Thymus (tissue), 11 donors: Measurements from ENCODE around the gene GNRH2. TPM values are rescaled to one million over a fixed set of nuclear protein-coding genes. Genes with fewer than 3 reads are reported as not detected.
"Not testable (repeated sequence)": the region's sequence is repeated elsewhere in the genome, so short reads cannot be mapped to it uniquely, and the experiment has no call there.

Experiments used
- DNase-seq, 9 donors: peaks; one replicate each; pipeline ENCODE4 v3.0.0-alpha.2; 2013; ENCODE audit warnings: low spot score in 9 of 9, low read depth in 6 of 9, missing footprints in 1 of 9
- H3K27ac ChIP-seq, 2 donors: one replicate each; pipeline ENCODE4 v1.5.1; 2013; ENCODE audit warnings: control low read depth in 1 of 2, low read depth in 1 of 2, low read length in 1 of 2, mild to moderate bottlenecking in 1 of 2, moderate library complexity in 1 of 2
- H3K27me3 ChIP-seq, 2 donors: one replicate each; pipeline ENCODE4 v1.5.1; 2013; ENCODE audit warnings: low read length in 1 of 2; ENCODE audit not compliant: control insufficient read depth in 2 of 2, insufficient read depth in 1 of 2
- H3K36me3 ChIP-seq, 2 donors: one replicate each; pipeline ENCODE4 v1.5.1; 2013; ENCODE audit warnings: low read length in 1 of 2, mild to moderate bottlenecking in 1 of 2, moderate library complexity in 1 of 2; ENCODE audit not compliant: control insufficient read depth in 2 of 2, insufficient read depth in 2 of 2
- H3K4me1 ChIP-seq, 2 donors: one replicate each; pipeline ENCODE4 v1.5.1; 2013; ENCODE audit warnings: low read length in 2 of 2; ENCODE audit not compliant: control insufficient read depth in 2 of 2, insufficient read depth in 2 of 2
- H3K4me3 ChIP-seq, 2 donors: one replicate each; pipeline ENCODE4 v1.5.1; 2013; ENCODE audit warnings: low read length in 2 of 2, control low read depth in 1 of 2, mild to moderate bottlenecking in 1 of 2
- H3K9me3 ChIP-seq, 2 donors: one replicate each; pipeline ENCODE4 v1.5.1; 2013; ENCODE audit warnings: low read length in 1 of 2, mild to moderate bottlenecking in 1 of 2; ENCODE audit not compliant: control insufficient read depth in 2 of 2, insufficient read depth in 1 of 2
- whole genome bisulfite sequencing: extraction: QIAGEN DNeasy Blood & Tissue Kit; methylation state at CpG from one replicate; pipeline ENCODE4 v1.1.7; 2013; 5-methylcytosine and 5-hydroxymethylcytosine counted together
- polyA plus RNA-seq: library from polyadenylated mRNA; stranded (reverse); fragments of 200-250 nt; gene quantifications from one replicate; pipeline ENCODE4 v1.2.3, GENCODE V29; 2013
- total RNA-seq: library from RNA; stranded (reverse); fragments of 120-200 nt; gene quantifications from one replicate; pipeline ENCODE4 v1.2.4, GENCODE V29; 2013
- donor health status: healthy.

The GNRH2 gene
- total and polyA plus RNA-seq, 2 donors: 0.14 to 0.66 TPM

DNA sequence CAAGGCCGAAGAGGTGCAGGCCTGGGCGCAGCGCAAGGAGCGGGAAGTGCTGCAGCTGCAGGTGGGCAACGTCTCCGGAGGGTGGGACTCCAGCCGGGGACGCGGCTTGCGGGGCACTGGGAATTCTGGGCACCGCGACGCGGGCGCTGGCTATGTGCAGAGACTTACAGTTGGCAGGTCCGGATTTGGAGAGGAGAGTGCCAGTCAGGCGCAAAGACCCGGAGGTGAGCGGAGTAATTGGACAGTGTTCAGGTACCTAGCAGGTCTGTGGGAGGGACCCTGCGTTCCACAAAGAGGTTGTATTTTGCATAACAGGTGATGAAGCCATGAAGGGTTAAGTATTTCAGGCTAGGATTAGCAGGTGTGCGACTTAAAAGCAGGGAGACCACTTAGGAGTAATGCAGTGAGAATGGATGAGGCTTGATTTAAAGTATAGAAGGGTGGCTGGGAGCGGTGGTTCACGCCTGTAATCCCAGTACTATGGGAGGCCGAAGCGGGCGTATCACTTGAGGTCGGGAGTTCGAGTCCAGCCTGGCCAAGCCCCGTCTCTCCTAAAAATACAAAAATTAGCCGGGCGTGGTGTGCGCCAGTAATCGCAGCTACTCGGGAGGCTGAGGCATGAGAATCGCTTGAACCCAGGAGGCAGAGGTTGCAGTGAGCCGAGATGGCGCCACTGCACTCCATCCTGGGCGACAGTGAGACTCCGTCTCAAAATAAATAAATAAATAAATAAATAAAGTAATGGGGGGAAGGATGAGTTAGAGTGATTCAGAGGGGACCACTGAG, 3.4 kb downstream of the GNRH2 start:
- Histone ChIP-seq H3K4me3 (peak overlapping the region; percentile 76 to 78), H3K27ac (peak overlapping the region in 1 of 2 donors; percentile 79), H3K36me3 (peaks cover 24 to 29% of the 10 kb centered on the region in 2 donors), H3K27me3 (no peaks in the 10 kb centered on the region), H3K4me1 (peaks cover 10 to 18% of the 10 kb centered on the region in 2 donors), H3K9me3 (no peaks in the 10 kb centered on the region)
- peak in 2 of 9 donors; percentile 5 to 11 for DNase-seq
- 51% methylated on average over 39 of the region's 39 CpGs for WGBS

- WGBS: 94% methylated on average over 14 of the region's 14 CpGs
- no peak for DNase-seq
- H3K27ac ChIP-seq: no peak overlapping the region
- H3K9me3 ChIP-seq: no peaks in the 10 kb centered on the region
- H3K36me3 ChIP-seq: peaks cover 23 to 24% of the 10 kb centered on the region in 2 donors
- peaks cover 10 to 18% of the 10 kb centered on the region in 2 donors for H3K4me1 ChIP-seq
- H3K4me3 ChIP-seq: no peak overlapping the region
- no peaks in the 10 kb centered on the region for H3K27me3 ChIP-seq
Observed at GRCh38 chr20:3047486-3048419, 4.3 kb downstream of the GNRH2 start.

GRCh38 chr20:3051385-3052019, 8.1 kb downstream of the GNRH2 start:
- Histone ChIP-seq H3K27me3 (no peaks in the 10 kb centered on the region), H3K9me3 (no peaks in the 10 kb centered on the region), H3K4me3 (no peak overlapping the region), H3K27ac (no peak overlapping the region), H3K4me1 (peaks cover 5 to 10% of the 10 kb centered on the region in 2 donors), H3K36me3 (peaks cover 23 to 24% of the 10 kb centered on the region in 2 donors)
- peak in 1 of 9 donors; percentile 24 for DNase-seq
- WGBS: 64% methylated on average over 7 of the region's 7 CpGs

GRCh38 chr20:3059489-3059888, 16.1 kb downstream of the GNRH2 start:
- no peaks in the 10 kb centered on the region for H3K36me3 ChIP-seq
- H3K27ac ChIP-seq: no peak overlapping the region
- no peak overlapping the region for H3K4me3 ChIP-seq
- H3K9me3 ChIP-seq: no peaks in the 10 kb centered on the region
- no peaks in the 10 kb centered on the region for H3K4me1 ChIP-seq
- 97% methylated on average over 3 of the region's 3 CpGs for WGBS
- DNase-seq: no peak
- H3K27me3 ChIP-seq: no peaks in the 10 kb centered on the region

DNA sequence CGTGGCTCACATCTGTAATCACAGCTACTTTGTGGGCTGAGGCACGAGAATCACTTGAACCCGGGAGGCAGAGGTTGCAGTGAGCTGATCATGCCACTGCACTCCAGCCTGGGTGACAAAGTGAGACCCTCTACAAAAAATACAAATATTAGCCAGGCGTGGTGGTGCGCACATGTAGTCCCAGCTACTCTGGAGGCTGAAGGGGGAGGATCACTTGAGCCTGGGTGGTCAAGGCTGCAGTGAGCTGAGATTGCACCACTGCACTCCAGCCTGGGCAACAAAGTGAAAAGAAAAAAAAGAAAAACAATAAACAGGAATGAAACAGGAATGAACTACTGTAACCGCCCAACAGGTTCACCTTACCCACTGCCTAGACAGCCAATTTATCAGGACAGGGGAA, 20.7 kb downstream of the GNRH2 start:
- not testable (repeated sequence) for H3K36me3 ChIP-seq, H3K4me3 ChIP-seq, H3K9me3 ChIP-seq, DNase-seq, H3K27me3 ChIP-seq, H3K4me1 ChIP-seq, H3K27ac ChIP-seq
- WGBS: 87% methylated on average over 6 of the region's 6 CpGs

- H3K4me1 ChIP-seq: peaks cover 0 to 1% of the 10 kb centered on the region in 2 donors
- no peak overlapping the region for H3K27ac ChIP-seq
- no peak for DNase-seq
- peaks cover 12 to 23% of the 10 kb centered on the region in 2 donors for H3K27me3 ChIP-seq
- H3K36me3 ChIP-seq: no peaks in the 10 kb centered on the region
- WGBS: 88% methylated on average over 23 of the region's 23 CpGs
- no peak overlapping the region for H3K4me3 ChIP-seq
- H3K9me3 ChIP-seq: no peaks in the 10 kb centered on the region
Observed at GRCh38 chr20:3067139-3068014, 24.0 kb downstream of the GNRH2 start.

GRCh38 chr20:3068075-3068474, 24.7 kb downstream of the GNRH2 start:
- Histone ChIP-seq H3K9me3 (peaks cover 0 to 2% of the 10 kb centered on the region in 2 donors), H3K27ac (no peak overlapping the region), H3K4me3 (no peak overlapping the region), H3K36me3 (no peaks in the 10 kb centered on the region), H3K27me3 (peaks cover 19 to 30% of the 10 kb centered on the region in 2 donors), H3K4me1 (peaks cover 0 to 3% of the 10 kb centered on the region in 2 donors)
- 80% methylated on average over 8 of the region's 8 CpGs for WGBS
- no peak for DNase-seq
